Measurements from ENCODE around the gene ZMIZ1.

The ZMIZ1 gene

GRCh38 chr10:79349072-79349491 is 280.3 kb downstream of the ZMIZ1 start:
- no peak for FAIRE-seq

GRCh38 chr10:79349766-79350406 is 281.1 kb downstream of the ZMIZ1 start:
- no peak for FAIRE-seq

DNA sequence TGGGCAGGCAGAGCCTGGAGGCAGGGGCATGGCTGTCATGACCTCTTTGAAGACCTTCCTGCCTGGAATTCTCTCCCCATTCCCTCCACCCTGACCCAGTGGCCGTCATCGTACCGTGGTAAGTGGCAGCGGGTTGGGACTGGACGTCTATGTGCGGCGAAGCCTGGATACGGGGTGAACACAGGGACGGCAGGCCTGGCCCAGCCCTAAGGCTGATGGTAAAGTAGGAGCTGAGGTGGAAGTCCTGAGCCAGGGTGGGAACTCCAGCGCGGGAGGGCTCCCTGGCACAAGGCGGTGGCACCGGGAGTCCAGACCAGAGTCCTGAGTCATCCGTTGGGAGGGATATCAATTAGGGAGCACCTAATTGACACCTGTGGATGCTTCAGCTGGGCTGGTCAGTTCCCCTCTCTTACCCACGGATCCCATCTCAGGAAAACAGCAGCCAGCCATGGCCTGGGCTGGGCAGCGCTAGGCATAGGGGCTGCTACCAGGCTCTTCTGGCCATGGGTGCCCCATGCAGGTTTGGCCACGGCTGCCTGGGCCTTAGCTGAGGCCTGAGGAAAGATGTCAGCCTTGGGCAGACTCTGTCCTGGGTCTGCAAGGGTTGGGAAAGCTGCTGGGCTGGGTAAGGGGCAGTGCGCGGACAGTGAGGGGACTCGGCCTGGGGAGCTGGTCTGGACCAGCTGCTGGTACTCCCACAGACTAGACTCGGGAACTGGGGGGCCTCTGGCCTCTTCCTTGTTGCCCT is 281.8 kb downstream of the ZMIZ1 start:
- FAIRE-seq: no peak

- no peak for FAIRE-seq
Observed at GRCh38 chr10:79351332-79351731, 282.6 kb downstream of the ZMIZ1 start.

GRCh38 chr10:79352035-79352877 is 283.5 kb downstream of the ZMIZ1 start:
- no peak for FAIRE-seq

GRCh38 chr10:79353000-79353406 is 284.2 kb downstream of the ZMIZ1 start:
- no peak for FAIRE-seq

DNA sequence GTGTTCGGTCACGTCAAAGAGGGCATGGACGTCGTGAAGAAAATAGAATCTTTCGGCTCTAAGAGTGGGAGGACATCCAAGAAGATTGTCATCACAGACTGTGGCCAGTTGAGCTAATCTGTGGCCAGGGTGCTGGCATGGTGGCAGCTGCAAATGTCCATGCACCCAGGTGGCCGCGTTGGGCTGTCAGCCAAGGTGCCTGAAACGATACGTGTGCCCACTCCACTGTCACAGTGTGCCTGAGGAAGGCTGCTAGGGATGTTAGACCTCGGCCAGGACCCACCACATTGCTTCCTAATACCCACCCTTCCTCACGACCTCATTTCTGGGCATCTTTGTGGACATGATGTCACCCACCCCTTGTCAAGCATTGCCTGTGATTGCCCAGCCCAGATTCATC is 285.0 kb downstream of the ZMIZ1 start:
- FAIRE-seq: no peak

GRCh38 chr10:79354141-79354540 is 285.4 kb downstream of the ZMIZ1 start:
- no peak for FAIRE-seq

GRCh38 chr10:79354615-79355014 is 285.8 kb downstream of the ZMIZ1 start:
- no peak for FAIRE-seq

DNA sequence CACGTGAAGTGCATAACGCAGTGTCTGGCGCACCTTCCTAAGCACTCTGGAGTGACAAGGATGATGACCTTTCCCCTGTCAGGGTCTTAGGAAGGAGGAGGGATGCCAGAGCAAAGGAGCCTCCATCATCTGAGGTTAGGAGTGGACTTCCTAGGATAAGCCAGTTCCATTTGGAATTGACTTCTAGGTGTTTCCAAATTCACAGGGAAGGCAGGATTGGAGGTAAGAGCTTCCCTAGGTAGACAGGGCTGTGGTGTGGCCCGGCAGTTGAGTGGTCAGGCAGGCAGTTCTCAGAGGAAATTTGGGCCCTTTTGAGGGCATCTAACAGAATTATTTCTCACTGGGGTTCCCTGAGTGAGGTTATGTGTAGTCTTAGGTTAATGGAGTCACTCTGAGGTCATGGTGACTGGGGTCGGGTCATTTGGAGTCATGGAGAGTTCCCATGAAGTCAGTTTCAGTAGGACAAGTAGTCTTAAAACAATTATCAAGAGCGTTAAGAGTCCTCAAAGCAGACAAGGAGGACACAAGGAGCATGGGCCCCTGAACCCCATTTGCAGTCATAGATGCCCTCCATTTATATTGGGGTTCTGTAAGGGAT is 286.8 kb downstream of the ZMIZ1 start:
- no peak for FAIRE-seq

GRCh38 chr10:79356104-79356503 is 287.3 kb downstream of the ZMIZ1 start:
- no peak for FAIRE-seq

GRCh38 chr10:79357180-79357579 is 288.4 kb downstream of the ZMIZ1 start:
- no peak for FAIRE-seq

DNA sequence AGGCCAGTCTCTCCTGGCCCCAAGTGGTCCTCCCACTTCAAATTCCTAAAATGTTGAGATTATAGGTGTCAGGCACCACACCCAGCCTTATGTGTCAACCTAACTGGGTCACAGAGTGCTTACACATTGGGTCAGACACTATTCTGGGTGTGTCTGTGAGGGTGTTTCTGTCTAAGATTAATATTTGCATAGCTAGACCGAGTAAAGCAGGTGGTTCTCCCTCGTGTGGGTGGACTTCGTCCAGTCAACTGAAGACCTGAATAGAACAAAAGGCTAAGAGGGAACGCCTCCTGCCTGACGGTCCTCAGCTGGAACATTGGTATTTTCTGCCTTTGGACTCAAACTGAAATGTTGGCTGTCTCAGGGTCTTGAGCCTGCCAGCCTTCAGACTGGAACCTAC is 290.0 kb downstream of the ZMIZ1 start:
- no peak for FAIRE-seq

DNA sequence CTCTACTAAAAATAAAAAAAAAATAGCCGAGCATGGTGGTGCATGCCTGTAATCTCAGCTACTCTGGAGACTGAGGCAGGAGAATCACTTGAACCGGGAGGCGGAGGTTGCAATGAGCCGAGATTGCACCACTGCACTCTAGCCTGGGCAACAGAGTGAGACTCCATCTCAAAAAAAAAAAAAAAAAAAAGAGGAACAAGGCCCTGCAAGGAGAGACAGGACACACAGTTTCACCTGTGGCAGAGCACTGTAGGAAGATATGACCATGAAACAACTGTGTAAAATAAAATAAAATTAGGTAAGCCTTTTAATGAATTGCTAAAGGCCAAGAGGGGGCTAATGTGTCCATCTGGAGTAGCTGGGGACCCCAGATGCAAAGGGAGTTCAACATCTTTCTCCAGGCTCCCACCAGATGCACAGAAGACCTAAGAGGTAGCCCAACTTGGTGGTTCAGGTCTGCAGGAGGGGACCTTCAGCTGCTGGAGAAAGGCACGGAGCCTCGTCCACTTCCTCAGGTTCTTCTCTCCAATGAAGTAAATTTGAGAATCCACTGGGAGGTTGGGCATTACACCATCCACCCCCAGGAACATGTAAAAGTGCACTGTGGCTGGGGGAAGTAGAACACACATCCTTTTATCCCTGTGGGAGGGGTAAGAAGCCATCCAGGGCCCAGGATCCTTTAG is 291.2 kb downstream of the ZMIZ1 start:
- FAIRE-seq: no peak

- no peak for FAIRE-seq
Observed at GRCh38 chr10:79360499-79361342, 292.0 kb downstream of the ZMIZ1 start.

DNA sequence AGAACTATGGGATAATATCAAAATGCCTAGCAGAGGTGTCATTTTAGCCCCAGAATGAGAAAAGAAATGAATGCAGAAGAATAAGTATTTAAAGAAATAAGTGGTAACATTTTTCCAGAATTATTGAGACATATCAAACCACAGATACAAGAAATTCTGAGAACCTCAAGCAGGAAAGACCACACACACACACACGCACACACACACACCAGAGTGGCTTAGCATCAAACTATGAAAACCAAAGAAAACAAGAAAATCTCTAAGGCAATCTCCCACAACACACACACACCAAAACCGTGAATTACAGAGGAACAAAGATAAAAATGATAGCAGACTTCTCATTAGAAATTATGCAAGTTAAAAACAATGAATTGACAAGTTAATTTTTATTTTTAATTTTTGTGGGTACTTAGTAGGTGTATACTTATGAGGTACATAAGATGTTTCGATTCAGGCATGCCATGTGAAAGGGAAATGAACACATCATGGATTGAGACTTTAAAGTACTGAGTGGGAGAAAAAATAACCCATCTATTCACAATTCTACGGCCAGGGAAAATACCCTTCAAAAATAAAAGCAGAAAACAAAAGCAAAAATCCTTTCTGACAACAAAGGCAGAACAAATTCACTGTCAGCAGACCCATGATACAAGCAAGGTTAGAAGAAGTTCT is 293.1 kb downstream of the ZMIZ1 start:
- FAIRE-seq: no peak
